ENCODE results near the gene BMP6.
A peak's percentile ranks its signal among the peaks of the same experiment; 100 is the strongest.

BMP6 gene

DNA sequence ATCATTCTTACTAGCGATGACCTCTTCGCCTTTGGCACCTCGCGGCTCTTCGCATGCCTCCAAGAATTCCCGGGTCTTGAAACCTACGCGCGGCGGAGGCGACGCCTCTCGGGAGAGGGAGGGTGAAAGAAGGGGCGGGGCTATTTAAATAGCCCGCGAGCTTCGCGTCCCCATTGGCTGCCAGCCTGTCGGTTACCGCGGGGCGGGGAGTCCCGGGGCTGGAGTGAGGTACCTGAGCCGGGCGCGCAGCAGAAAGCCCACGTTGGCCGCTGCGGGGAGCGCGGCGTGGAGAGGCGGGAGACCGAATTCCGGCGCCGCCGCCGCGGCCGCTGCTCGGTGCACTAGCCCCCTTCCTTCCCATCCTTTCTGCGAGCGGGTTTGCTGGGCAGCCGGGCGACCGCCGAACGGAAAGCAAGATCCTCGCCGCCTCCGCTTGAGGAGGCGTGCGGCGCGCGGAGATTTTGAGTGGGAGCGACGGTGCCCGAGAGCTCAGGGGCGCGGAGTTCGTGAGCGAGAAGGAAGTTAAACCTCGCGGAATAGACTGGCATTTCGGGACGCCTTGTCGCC, at the start of gene BMP6:
Gene BMP6, plus strand, starts transcription at position 251 of the 567 bp plus-strand sequence. CDS start 857 bp downstream, outside the sequence.
- peaks cover 11% of the 10 kb centered on the region for H3K4me1 Mint-ChIP-seq (ENCODE audit: low read depth)
- peaks cover 74% of the 10 kb centered on the region for H3K27me3 Mint-ChIP-seq (ENCODE audit: low read depth)
- peak within 1 kb of the TSS; percentile 77 for H3K4me3 Mint-ChIP-seq
- no peaks in the 10 kb centered on the region for H3K36me3 Mint-ChIP-seq (ENCODE audit: low read depth)
- peak; percentile 74 for DNase-seq (ENCODE audit: low spot score)
- no peaks in the 10 kb centered on the region for H3K9me3 Mint-ChIP-seq
- no peak within 1 kb of the TSS for H3K27ac Mint-ChIP-seq

DNA sequence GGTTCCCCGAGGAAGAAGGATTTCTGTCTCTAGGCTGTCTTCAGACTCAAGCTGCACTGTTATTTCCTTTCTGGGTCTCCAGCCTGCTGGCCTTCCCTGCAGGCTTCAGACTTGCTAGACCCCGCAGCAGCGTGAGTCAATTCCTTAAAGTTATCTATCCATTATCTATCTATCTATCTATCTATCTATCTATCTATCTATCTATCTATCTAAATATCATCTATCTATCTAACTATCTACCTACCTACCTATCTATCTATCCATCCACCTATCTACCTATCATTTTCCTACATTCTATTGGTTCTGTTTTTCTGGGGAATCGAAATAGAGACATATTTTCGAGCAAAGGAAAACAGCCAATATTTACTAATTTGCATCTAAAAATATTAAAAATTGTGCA, 48.7 kb upstream of the BMP6 start:
- DNase-seq (ENCODE audit: low spot score), result no peak
- no peak overlapping the region for H3K4me3 Mint-ChIP-seq
- no peaks in the 10 kb centered on the region for H3K36me3 Mint-ChIP-seq (ENCODE audit: low read depth)
- H3K4me1 Mint-ChIP-seq (ENCODE audit: low read depth), result no peaks in the 10 kb centered on the region
- peaks cover 2% of the 10 kb centered on the region for H3K27me3 Mint-ChIP-seq (ENCODE audit: low read depth)
- H3K27ac Mint-ChIP-seq, result no peak overlapping the region
- H3K9me3 Mint-ChIP-seq, result no peaks in the 10 kb centered on the region

DNA sequence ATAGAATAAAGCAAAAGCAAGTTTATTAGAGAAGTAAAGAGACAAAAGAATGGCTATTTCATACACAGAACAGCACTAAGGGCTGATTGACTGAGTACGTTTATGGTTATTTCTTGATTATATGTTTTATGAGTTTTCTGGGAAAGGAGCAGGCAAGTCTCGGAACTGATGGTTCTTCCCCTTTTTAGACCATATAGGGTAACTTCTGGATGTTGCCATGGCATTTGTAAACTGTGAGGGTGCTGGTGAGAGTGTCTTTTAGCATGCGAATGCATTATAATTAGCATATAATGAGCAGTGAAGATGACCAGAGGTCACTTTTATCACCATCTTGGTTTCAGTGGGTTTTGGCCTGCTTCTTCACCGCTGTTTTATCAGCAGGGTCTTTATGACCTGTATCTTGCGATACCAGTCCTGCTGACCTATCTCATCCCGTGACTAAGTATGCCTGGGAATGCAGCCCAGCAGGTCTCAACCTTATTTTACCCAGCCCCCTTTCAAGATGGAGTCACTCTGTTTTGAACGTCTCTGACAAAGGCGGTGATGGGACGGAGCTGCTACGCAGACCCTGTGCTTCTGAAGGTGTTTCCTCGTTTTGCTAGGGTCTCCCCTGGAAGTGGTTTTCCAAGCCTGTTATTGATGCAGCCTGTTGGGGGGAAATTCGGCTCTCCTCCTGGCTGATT, 45.4 kb upstream of the BMP6 start:
- H3K4me3 Mint-ChIP-seq, result no peak overlapping the region
- no peaks in the 10 kb centered on the region for H3K9me3 Mint-ChIP-seq
- H3K36me3 Mint-ChIP-seq (ENCODE audit: low read depth), result no peaks in the 10 kb centered on the region
- no peak for DNase-seq (ENCODE audit: low spot score)
- H3K4me1 Mint-ChIP-seq (ENCODE audit: low read depth), result no peaks in the 10 kb centered on the region
- peaks cover 6% of the 10 kb centered on the region for H3K27me3 Mint-ChIP-seq (ENCODE audit: low read depth)
- no peak overlapping the region for H3K27ac Mint-ChIP-seq

DNA sequence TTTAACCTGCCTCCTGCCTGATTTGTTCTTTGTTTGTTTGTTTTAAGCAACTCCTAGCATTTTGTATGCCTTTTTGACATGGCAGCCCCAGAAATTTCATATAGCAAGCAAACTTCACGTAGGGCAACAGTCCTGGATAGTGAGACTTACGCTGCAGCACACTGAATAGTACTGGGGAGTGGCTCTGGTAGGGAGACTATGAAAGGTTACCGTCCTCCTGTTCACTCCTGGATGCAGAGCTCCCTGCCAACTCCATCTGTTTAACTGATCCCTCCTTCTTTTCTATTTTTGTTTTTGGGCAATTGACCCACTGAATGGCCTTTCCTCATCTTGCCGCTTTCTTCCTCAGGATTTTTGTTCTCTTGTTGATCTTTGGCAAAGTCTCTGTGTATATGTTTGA, 44.5 kb upstream of the BMP6 start:
- no peaks in the 10 kb centered on the region for H3K4me1 Mint-ChIP-seq (ENCODE audit: low read depth)
- no peak overlapping the region for H3K4me3 Mint-ChIP-seq
- no peaks in the 10 kb centered on the region for H3K9me3 Mint-ChIP-seq

DNA sequence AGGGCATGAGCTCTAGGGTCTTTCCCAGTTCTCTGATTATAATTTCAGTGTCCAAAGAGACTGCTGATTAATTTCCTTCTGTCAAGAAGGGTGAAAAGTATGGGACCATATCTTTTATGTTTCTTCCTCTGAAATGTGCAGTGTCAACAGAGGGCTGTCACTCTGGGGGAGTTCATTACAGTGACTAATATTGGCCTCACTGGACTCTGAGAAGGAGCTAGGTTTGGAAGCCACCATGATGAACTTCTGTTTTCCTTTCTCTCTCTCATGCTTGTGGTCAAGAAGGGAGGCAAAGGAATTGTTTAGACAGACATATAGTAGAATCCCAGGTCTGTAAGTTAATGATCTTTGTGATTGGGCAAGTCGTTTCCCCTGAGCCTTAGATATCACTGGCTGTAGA, 41.8 kb upstream of the BMP6 start:
- Mint-ChIP-seq H3K4me3 (no peak overlapping the region), H3K36me3 (ENCODE audit: low read depth) (no peaks in the 10 kb centered on the region), H3K27me3 (ENCODE audit: low read depth) (peaks cover 11% of the 10 kb centered on the region), H3K4me1 (ENCODE audit: low read depth) (no peaks in the 10 kb centered on the region), H3K9me3 (no peaks in the 10 kb centered on the region), H3K27ac (no peak overlapping the region)
- DNase-seq (ENCODE audit: low spot score), result no peak

More for the DNA sequence above, 44.5 kb upstream of the BMP6 start:
- no peak for DNase-seq (ENCODE audit: low spot score)
- peaks cover 6% of the 10 kb centered on the region for H3K27me3 Mint-ChIP-seq (ENCODE audit: low read depth)
- H3K27ac Mint-ChIP-seq, result no peak overlapping the region
- no peaks in the 10 kb centered on the region for H3K36me3 Mint-ChIP-seq (ENCODE audit: low read depth)

DNA sequence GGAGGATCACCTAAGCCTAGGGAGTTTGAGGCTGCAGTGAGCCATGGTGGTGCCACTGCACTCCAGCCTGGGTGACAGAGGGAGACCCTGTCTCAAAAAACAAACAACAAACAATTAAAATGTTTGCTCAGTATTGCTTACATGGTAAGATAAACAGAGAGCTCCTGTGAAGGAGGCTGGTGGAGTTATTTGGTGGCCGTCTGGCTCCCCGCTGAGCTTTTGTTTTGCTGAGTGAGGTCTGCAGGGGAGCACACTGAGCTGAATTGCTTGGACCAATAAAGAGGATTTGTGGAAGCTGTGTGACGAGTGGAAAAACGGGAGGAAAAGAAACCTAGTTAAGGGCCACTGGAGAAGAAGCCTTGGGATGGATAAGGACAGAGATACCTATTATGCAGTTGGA, 41.1 kb upstream of the BMP6 start:
- no peaks in the 10 kb centered on the region for H3K4me1 Mint-ChIP-seq (ENCODE audit: low read depth)
- DNase-seq (ENCODE audit: low spot score), result no peak
- no peaks in the 10 kb centered on the region for H3K9me3 Mint-ChIP-seq
- peaks cover 9% of the 10 kb centered on the region for H3K27me3 Mint-ChIP-seq (ENCODE audit: low read depth)
- no peak overlapping the region for H3K4me3 Mint-ChIP-seq
- no peaks in the 10 kb centered on the region for H3K36me3 Mint-ChIP-seq (ENCODE audit: low read depth)
- no peak overlapping the region for H3K27ac Mint-ChIP-seq

GRCh38 chr6:7685276-7685675, 40.6 kb upstream of the BMP6 start:
- Mint-ChIP-seq H3K9me3 (no peaks in the 10 kb centered on the region), H3K4me3 (no peak overlapping the region), H3K36me3 (ENCODE audit: low read depth) (no peaks in the 10 kb centered on the region), H3K4me1 (ENCODE audit: low read depth) (no peaks in the 10 kb centered on the region), H3K27me3 (ENCODE audit: low read depth) (peaks cover 9% of the 10 kb centered on the region), H3K27ac (no peak overlapping the region)
- no peak for DNase-seq (ENCODE audit: low spot score)

- H3K9me3 Mint-ChIP-seq, result no peaks in the 10 kb centered on the region
- H3K4me1 Mint-ChIP-seq (ENCODE audit: low read depth), result no peaks in the 10 kb centered on the region
- peaks cover 9% of the 10 kb centered on the region for H3K27me3 Mint-ChIP-seq (ENCODE audit: low read depth)
- H3K27ac Mint-ChIP-seq, result no peak overlapping the region
- H3K4me3 Mint-ChIP-seq, result no peak overlapping the region
- no peak for DNase-seq (ENCODE audit: low spot score)
- H3K36me3 Mint-ChIP-seq (ENCODE audit: low read depth), result no peaks in the 10 kb centered on the region
These were observed 38.5 kb upstream of the BMP6 start for GRCh38 chr6:7687145-7688111.

GRCh38 chr6:7691021-7691420, 34.9 kb upstream of the BMP6 start:
- Mint-ChIP-seq H3K36me3 (ENCODE audit: low read depth) (no peaks in the 10 kb centered on the region), H3K4me3 (no peak overlapping the region), H3K4me1 (ENCODE audit: low read depth) (no peaks in the 10 kb centered on the region), H3K27me3 (ENCODE audit: low read depth) (peaks cover 5% of the 10 kb centered on the region), H3K9me3 (no peaks in the 10 kb centered on the region), H3K27ac (no peak overlapping the region)
- DNase-seq (ENCODE audit: low spot score), result no peak

DNA sequence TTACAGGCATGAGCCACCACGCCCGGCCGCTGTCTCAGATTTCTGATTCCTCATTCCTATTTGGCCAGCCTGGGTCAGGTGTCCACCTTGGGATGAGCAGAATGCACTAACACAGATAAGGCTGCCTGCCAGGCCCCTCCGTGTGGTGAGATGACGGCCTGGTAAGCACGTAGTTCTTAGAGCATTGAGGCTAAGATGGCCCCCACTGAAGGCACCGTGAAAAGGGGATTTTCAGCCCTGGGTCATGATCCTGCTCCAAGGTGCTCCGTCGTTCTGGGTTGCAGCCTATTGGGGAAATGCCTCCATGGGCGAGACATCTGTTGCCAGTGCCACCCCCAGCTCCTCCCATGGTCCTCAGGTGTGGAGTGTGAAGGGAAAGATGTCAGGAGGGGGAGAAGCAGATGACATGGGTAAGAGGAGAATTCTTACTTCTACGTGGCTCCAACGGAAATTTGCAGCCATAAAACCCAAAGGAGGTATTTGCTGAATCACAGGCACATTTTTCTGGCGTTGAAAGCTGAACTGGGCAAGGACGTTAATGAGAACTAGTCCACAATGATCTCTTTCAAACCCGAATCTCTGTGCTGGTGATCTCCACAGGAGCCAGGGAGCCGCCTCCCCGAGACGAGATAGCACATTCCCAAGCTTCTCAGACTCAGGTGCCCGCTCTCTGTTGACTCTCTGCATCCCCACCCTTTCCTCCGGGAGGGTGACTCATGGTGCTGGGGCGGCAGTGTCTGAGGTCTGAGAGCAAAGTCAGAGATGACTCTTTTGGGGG, 34.0 kb upstream of the BMP6 start:
- peaks cover 5% of the 10 kb centered on the region for H3K27me3 Mint-ChIP-seq (ENCODE audit: low read depth)
- H3K4me3 Mint-ChIP-seq, result no peak overlapping the region
- H3K9me3 Mint-ChIP-seq, result no peaks in the 10 kb centered on the region
- no peaks in the 10 kb centered on the region for H3K36me3 Mint-ChIP-seq (ENCODE audit: low read depth)
- no peak for DNase-seq (ENCODE audit: low spot score)
- H3K27ac Mint-ChIP-seq, result no peak overlapping the region
- H3K4me1 Mint-ChIP-seq (ENCODE audit: low read depth), result no peaks in the 10 kb centered on the region

DNA sequence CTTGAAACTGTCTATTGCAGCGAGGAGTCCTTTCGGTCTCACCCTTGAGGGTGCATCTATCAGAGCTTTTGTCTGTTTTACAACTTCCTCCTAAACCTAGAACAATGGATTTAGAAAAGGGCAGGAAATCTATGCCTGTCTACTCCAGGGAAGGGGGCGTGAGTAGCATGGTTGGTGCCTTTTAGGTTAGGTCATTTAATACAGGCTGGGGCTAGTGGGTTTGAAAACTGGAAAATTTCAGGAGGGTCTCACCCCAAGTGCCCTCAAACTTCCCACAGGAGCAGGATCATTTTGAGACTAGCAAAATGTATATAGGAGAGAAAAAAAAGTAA, 33.5 kb upstream of the BMP6 start:
- no peak for DNase-seq (ENCODE audit: low spot score)
- Mint-ChIP-seq H3K4me3 (no peak overlapping the region), H3K27ac (no peak overlapping the region), H3K36me3 (ENCODE audit: low read depth) (no peaks in the 10 kb centered on the region), H3K9me3 (no peaks in the 10 kb centered on the region), H3K27me3 (ENCODE audit: low read depth) (peaks cover 5% of the 10 kb centered on the region), H3K4me1 (ENCODE audit: low read depth) (no peaks in the 10 kb centered on the region)

DNA sequence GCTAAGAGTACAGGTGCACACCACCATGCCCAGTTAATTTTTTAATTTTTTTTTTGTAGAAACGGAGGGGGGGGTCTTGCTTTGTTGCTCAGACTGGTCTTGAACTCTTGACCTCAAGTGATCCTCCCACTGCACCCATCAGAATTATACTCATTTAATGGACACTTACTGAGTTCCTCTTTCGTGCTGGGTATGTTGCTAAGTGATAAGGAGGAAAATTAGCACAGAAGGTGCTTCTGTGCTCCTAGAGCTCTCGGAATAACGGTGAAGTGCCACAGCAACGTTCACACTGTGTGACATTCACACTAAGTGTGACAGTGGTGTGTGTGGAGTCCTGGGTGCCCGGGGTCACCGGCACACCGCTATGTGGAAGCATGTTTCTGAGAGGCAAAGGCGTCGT, 32.1 kb upstream of the BMP6 start:
- Mint-ChIP-seq H3K4me3 (no peak overlapping the region), H3K36me3 (ENCODE audit: low read depth) (no peaks in the 10 kb centered on the region), H3K4me1 (ENCODE audit: low read depth) (peaks cover 9% of the 10 kb centered on the region), H3K27me3 (ENCODE audit: low read depth) (no peaks in the 10 kb centered on the region), H3K27ac (no peak overlapping the region), H3K9me3 (no peaks in the 10 kb centered on the region)
- DNase-seq (ENCODE audit: low spot score), result no peak

GRCh38 chr6:7696061-7696460, 29.8 kb upstream of the BMP6 start:
- DNase-seq (ENCODE audit: low spot score), result no peak
- Mint-ChIP-seq H3K27me3 (ENCODE audit: low read depth) (peaks cover 5% of the 10 kb centered on the region), H3K36me3 (ENCODE audit: low read depth) (no peaks in the 10 kb centered on the region), H3K9me3 (no peaks in the 10 kb centered on the region), H3K27ac (no peak overlapping the region), H3K4me3 (no peak overlapping the region), H3K4me1 (ENCODE audit: low read depth) (peaks cover 9% of the 10 kb centered on the region)

GRCh38 chr6:7697432-7697819, 28.5 kb upstream of the BMP6 start:
- H3K9me3 Mint-ChIP-seq, result no peaks in the 10 kb centered on the region
- peak overlapping the region; percentile 20 for H3K27ac Mint-ChIP-seq
- peaks cover 9% of the 10 kb centered on the region for H3K4me1 Mint-ChIP-seq (ENCODE audit: low read depth)
- H3K4me3 Mint-ChIP-seq, result no peak overlapping the region
- H3K36me3 Mint-ChIP-seq (ENCODE audit: low read depth), result no peaks in the 10 kb centered on the region
- no peak for DNase-seq (ENCODE audit: low spot score)
- H3K27me3 Mint-ChIP-seq (ENCODE audit: low read depth), result peaks cover 5% of the 10 kb centered on the region

Measured in T-helper 2 cell treated with Interferon-gamma antibody and Interleukin-4, amounts not matched to agents 5 μg/mL and 100 μg/mL, for 36 hours (primary cell).